ENCODE measurements around the gene HNRNPA2B1.
"Not testable (repeated sequence)": the region's sequence is repeated elsewhere in the genome, so short reads cannot be mapped to it uniquely, and the experiment has no call there.

Gene HNRNPA2B1

DNA sequence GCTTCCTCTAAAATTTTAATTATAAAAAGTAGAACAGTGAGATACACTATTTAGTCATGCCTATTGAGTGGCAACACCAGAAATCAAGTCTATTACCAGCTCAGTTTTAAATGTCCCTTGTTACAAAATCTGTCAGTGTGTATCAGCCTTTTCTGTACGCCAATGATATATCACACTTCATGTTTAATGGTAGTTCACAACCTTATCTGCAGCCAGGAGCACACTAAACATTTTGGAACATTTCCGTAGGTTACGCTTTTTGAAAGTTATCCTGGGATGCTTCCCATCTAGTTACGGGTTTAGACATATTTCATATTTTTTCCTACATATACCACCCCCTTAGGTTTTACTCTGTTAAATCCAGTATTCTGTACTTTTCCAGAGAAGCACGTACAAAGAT is 5.4 kb downstream of the HNRNPA2B1 start:
- H3K79me2 ChIP-seq (ENCODE audit: control insufficient read depth, low read length) = peaks cover 86% of the 10 kb centered on the region
- TF ChIP-seq EZH2phosphoT487 (IDR thresholded peaks at IDR 0.05; ENCODE audit: borderline replicate concordance, low read length) = no peak
- no peak for TF ChIP-seq CTCF (IDR thresholded peaks at IDR 0.05; ENCODE audit: low read depth, low read length, poor library complexity, severe bottlenecking)
- peaks cover 100% of the 10 kb centered on the region for H3K36me3 ChIP-seq (ENCODE audit: control insufficient read depth, low read length)
- peaks cover 96% of the 10 kb centered on the region for H3F3A ChIP-seq (ENCODE audit: control insufficient read depth, insufficient read depth)
- H3K4me2 ChIP-seq (ENCODE audit: low read length) = no peak overlapping the region
- H3K9me3 ChIP-seq (ENCODE audit: control insufficient read depth, insufficient read depth, low read length) = no peaks in the 10 kb centered on the region
- no peaks in the 10 kb centered on the region for H3K27me3 ChIP-seq (ENCODE audit: control insufficient read depth, low read length)
- H3K4me1 ChIP-seq (ENCODE audit: control insufficient read depth, low read length) = peaks cover 46% of the 10 kb centered on the region
- no peaks in the 10 kb centered on the region for H3K9me2 ChIP-seq (replicated peaks; ENCODE audit: control insufficient read depth, low read length)
- H3K27ac ChIP-seq (ENCODE audit: low read depth, low read length) = no peak overlapping the region
- H4K20me1 ChIP-seq (ENCODE audit: control insufficient read depth, insufficient read depth, low read depth, low read length) = peaks cover 86% of the 10 kb centered on the region
- no peak overlapping the region for H3K4me3 ChIP-seq (ENCODE audit: low read length)

DNA sequence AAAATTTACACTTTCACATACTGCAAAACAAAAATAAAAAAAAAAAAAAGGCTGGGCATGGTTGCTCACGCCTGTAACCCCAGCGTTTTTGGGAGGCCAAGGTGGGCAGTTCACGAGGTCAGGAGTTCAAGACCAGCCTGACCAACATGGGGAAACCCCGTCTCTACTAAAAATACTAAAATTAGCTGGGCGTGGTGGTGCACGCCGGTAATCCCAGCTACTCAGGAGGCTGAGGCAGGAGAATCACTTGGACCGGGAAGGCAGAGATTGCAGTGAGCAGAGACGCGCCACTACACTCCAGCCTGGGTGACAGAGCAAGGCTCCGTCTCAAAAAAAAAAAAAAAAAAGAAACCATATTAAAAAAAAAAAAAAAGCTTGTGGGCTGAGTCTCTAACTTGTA is 5.8 kb downstream of the HNRNPA2B1 start:
- H3K27ac ChIP-seq (ENCODE audit: low read depth, low read length); H3K27me3 ChIP-seq (ENCODE audit: control insufficient read depth, low read length); H3K9me3 ChIP-seq (ENCODE audit: control insufficient read depth, insufficient read depth, low read length); H3K9me2 ChIP-seq (replicated peaks; ENCODE audit: control insufficient read depth, low read length); H3K4me2 ChIP-seq (ENCODE audit: low read length); H3K4me3 ChIP-seq (ENCODE audit: low read length): not testable (repeated sequence)
- peaks cover 98% of the 10 kb centered on the region for H3F3A ChIP-seq (ENCODE audit: control insufficient read depth, insufficient read depth)
- peaks cover 82% of the 10 kb centered on the region for H3K79me2 ChIP-seq (ENCODE audit: control insufficient read depth, low read length)
- H3K36me3 ChIP-seq (ENCODE audit: control insufficient read depth, low read length) = peaks cover 100% of the 10 kb centered on the region
- peaks cover 86% of the 10 kb centered on the region for H4K20me1 ChIP-seq (ENCODE audit: control insufficient read depth, insufficient read depth, low read depth, low read length)
- H3K4me1 ChIP-seq (ENCODE audit: control insufficient read depth, low read length) = peaks cover 46% of the 10 kb centered on the region

- peaks cover 98% of the 10 kb centered on the region for H3F3A ChIP-seq (ENCODE audit: control insufficient read depth, insufficient read depth)
These were observed 6.9 kb downstream of the HNRNPA2B1 start for GRCh38 chr7:26193432-26194207.

More at GRCh38 chr7:26193432-26194207, 6.9 kb downstream of the HNRNPA2B1 start:
- Histone ChIP-seq H3K4me3 (ENCODE audit: low read length) (no peak overlapping the region), H3K36me3 (ENCODE audit: control insufficient read depth, low read length) (peaks cover 100% of the 10 kb centered on the region), H3K4me2 (ENCODE audit: low read length) (no peak overlapping the region), H3K27me3 (ENCODE audit: control insufficient read depth, low read length) (no peaks in the 10 kb centered on the region), H3K4me1 (ENCODE audit: control insufficient read depth, low read length) (peaks cover 53% of the 10 kb centered on the region), H3K9me3 (ENCODE audit: control insufficient read depth, insufficient read depth, low read length) (no peaks in the 10 kb centered on the region), H3K79me2 (ENCODE audit: control insufficient read depth, low read length) (peaks cover 71% of the 10 kb centered on the region), H4K20me1 (ENCODE audit: control insufficient read depth, insufficient read depth, low read depth, low read length) (peaks cover 80% of the 10 kb centered on the region), H3K27ac (ENCODE audit: low read depth, low read length) (no peak overlapping the region), H3K9me2 (replicated peaks; ENCODE audit: control insufficient read depth, low read length) (no peaks in the 10 kb centered on the region)
- TF ChIP-seq CTCF (IDR thresholded peaks at IDR 0.05; ENCODE audit: low read depth, low read length, poor library complexity, severe bottlenecking) = no peak
- TF ChIP-seq EZH2phosphoT487 (IDR thresholded peaks at IDR 0.05; ENCODE audit: borderline replicate concordance, low read length) = no peak

All from DOHH2 (cell line).